ENCODE measurements around the gene DDX19B.
A peak's percentile ranks its signal among the peaks of the same experiment; 100 is the strongest.

The DDX19B gene

GRCh38 chr16:70364399-70364798 is 65.4 kb downstream of the DDX19B start:
- DNase-seq: no peak

GRCh38 chr16:70370145-70370544 is 71.2 kb downstream of the DDX19B start:
- peak; percentile 30 to 36 for DNase-seq

DNA sequence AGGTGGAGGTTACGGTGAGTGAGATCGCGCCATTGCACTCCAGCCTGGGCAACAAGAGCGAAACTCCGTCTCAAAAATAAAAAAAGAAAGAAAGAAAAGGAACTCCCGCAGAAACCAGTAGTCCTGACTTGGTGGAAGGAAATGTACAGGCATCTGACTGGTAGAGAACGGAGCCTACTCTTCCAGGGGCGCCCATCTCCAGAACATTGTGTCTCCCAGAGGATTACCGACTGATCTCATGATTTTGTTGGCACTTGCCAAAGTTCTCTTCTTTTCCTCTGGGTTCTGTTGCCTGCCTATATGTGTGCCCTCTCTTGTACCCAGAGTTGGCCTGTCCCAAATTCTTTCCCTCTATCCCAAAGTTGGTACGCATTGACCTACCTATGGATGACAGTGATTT is 71.9 kb downstream of the DDX19B start:
- no peak for DNase-seq

DNA sequence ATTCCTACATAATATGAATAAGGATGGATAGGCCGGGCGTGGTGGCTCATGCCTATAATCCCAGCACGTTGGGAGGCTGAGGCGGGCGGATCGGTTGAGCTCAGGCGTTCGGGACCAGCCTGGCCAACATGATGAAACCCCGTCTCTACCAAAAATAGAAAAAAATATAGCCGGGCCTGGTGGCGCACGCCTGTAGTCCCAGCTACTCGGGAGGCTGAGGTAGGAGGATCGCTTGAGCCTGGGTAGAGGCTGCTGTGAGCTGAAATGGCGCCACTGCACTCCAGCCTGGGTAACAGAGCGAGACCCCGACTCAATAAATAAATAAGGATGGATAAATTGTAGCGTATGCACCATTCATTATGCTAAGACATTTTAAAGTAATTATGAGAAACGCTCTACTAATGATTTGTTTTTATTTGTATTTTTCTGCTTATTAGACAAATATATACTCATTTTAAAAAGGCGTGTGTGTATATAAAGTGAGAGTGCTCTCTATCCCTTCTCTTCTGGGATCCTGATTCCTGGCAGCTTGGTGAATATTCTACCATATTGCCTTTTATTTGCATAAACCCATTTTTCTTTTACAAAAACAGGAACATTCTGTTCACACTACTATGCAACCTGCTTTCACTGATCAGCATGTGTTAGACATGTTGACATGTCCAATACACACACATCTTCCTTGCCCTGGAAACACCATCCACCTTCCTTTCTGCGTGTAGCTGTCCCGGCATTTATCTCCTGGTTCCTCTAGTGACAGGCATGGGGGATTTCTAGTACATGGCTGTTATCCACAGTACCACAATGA is 74.1 kb downstream of the DDX19B start:
- no peak for DNase-seq

- no peak for DNase-seq
Measured at GRCh38 chr16:70374213-70374612, 75.2 kb downstream of the DDX19B start.

DNA sequence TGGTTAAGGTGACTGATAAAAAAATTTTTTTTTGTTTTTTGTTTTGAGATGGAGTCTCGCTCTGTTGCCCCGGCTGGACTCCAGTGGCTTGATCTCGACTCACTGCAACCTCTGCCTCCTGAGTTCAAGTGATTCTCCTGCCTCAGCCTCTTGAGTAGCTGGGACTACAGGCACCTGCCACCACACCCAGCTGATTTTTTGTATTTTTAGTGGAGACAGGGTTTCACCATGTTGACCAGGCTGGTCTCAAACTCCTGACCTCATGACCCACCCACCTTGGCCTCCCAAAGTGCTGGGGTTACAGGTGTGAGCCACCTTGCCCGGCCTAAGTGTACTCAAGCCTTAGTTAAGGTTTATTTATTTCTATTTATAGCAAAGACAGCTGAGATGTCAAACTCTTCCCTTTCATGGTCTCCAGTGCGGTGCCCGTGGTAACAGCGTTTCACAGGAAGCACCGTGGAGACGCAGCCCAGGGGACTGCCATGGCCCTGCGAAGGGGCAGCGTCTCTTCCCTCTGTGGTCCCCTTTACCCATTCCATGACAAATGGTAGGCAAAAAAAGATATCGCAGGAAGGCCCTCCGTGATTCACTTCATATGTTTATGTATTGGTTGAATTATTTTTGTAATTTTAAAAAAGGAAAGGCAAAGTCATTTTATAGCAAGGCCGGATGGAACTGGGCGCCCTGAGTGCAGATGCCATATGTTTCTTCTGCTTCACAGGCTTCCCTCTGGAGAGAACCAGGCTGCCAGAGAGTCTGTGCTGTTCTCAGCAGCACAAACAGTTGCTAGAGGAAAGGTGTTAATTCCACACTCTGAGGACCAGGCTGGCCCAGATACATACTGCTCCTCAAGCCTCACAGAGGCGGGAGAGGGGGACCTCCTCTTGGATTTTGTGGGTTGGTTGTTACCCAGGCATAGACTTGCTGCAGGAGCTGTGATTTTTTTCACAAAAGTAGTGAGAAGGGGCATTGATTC is 76.9 kb downstream of the DDX19B start:
- DNase-seq: no peak

- DNase-seq: no peak
Measured at GRCh38 chr16:70377782-70378181, 78.8 kb downstream of the DDX19B start.

GRCh38 chr16:70378869-70379493 is 80.0 kb downstream of the DDX19B start:
- no peak for DNase-seq

DNA sequence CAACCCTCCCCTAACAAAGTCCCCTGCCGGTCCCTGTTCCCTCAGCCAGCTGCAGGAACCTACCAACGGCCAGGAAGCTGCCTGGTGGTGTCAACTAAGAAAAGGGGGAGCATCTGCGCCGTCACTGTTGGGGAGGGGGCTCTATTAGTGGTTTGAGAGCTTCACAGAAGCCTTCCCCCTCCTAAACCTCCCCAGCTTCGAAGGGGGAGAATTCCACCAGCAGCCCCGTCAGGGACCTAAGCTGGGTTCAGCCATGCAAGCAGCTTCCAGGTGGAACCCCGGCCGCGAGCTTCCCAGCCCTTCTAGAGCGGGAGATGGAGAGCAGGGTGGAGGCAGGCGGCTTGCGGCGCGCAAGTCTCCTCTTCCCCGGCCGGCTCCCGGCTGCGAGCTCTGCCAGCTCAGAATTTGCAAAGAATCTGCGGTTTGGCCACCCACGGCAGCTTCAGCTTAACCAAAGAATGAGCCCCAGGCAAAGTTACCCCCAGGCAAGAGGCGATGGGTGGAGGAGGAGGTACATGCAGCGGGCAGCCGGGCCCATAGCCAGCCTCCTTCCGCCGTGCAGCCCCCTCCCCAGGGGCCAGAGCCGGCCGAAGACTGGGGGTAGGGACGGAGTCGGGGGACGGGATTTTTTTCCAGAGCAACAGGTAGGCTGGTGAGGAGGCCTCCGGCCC is 81.4 kb downstream of the DDX19B start:
- peak; percentile 82 to 83 for DNase-seq

GRCh38 chr16:70380919-70381603 is 82.1 kb downstream of the DDX19B start:
- peak; percentile 95 to 96 for DNase-seq

DNA sequence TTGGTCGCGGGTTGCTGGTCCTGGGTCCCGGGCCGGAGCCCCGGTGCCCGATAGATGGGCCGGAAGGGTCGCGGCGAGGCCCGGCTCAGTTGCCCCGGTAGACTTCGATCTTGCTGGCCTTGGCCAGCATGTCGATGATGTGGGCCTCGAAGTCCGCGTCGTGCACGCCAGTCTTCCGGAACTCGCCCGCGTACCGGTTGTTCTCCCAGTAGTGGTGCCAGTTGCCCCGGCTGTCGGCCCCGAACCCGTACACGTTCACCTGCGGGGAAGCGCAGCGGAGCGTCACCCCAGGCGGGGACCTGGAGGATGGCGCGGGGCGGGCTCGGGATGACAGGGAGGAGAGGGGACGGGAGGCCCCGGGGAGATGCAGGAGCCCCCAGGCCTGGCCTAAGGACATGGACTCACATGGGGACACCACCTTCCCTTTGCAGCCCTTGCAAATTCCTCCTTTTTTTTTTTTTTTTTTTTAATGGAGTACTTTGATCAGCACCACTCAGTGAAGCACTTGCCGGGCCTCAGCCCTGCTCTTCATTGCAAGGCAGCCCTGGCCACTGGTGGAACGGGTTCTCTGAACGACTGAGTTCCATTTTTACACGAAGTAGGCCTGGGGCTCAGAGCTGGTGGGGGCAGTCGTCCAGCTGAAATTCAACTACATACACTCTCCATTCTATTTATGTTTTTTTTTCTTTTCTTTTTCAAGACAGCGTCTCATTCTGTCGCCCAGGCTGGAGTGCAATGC is 82.8 kb downstream of the DDX19B start:
- no peak for DNase-seq

DNA sequence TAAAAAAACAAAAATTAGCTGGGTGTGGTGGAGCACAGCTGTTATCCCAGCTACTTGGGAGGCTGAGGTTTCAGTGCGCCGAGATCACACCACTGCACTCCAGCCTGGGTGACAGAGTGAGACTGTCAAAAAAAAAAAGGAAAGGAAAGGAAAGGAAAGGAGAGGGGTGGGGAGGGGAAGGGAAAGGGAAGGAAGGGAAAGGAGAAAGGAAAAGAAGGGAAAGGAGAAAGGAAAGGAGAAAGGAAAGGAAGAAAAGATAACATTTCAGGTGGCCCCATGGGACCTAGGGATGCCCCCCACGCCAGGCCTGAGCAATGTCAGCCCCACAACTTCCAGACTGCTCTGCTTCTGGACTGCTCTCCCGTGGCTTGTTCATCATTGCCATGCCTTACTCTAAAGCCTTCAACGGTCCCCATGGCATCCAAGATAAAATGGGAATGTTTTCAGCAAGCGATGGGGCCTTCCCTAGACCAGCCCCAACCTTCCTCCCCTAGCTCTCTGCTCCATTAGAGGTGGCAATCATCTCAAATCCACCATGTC is 84.5 kb downstream of the DDX19B start:
- DNase-seq: no peak

Measured in stimulated activated CD4-positive, alpha-beta T cell treated with anti-CD3 and anti-CD28 coated beads, Interleukin-2, amount 100 ng/mL, for 24 hours (primary cell).